ENCODE results near the gene ZNF57.

Gene ZNF57

GRCh38 chr19:2866495-2867024 is 34.2 kb upstream of the ZNF57 start:
- TF ChIP-seq POLR2AphosphoS5 (IDR thresholded peaks at IDR 0.05; ENCODE audit: low read depth, low read length) (no peak), REST (IDR thresholded peaks at IDR 0.05; ENCODE audit: insufficient read depth in 1 of 2, low read depth in 2 of 2, low read length in 2 of 2) (no peak), TAF1 (IDR thresholded peaks at IDR 0.05; ENCODE audit: borderline replicate concordance, insufficient read depth, low read length) (no peak)

DNA sequence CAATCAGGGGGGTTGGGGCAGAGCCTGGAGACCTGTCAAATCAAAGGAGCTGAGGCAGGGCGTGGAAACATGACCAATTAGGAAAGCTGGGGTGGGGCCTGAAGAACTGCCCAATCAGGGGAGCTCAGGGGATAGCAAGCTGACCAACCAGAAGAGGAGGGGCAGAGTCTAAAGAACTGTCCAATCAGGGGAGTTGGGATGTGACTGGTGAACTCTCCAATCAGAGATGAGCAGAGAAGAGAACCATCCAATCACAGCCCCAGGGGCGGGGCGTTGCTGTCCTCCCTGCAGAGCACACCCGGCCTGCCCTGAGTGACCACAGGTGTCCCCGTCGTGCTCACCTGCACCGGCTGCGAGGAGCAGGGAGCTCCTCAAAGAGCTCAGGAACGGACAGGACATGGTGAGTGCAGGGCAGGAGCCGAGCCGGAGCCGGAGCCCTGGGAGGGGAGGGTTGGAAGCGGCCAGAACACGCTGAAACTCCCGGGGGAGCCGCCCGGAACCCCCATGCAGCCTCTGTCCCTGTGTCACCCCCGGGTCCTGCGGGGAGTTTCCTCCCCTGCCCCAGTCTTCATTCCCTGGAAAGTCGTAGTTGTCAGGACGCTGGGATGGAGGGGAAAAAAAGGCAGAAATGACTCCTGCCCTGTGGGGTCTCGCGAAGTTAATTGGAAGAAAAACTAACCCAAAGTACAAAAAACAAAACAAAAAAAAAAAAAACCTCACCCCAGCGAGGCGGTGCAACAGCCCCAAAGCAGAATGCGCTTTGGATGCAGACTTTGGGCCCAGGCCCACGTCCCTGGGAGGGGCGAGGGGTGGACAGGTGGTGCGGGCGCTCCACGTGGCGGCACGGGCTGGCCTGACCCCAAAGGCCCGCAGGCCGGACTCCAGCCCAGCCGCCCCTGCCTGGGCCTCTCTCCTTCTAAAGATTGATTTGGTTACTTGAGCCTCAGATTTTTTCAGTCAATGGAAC is 33.4 kb upstream of the ZNF57 start, which contains the start of gene ZNF556:
TSS of gene ZNF556 (plus strand) at position 311 of the 967 bp plus-strand sequence. CDS start at position 398, 87 bp downstream.
- no peak for TF ChIP-seq SIN3A (IDR thresholded peaks at IDR 0.05; ENCODE audit: borderline replicate concordance, insufficient read depth, low read length)
- TF ChIP-seq TAF1 (IDR thresholded peaks at IDR 0.05; ENCODE audit: borderline replicate concordance, insufficient read depth, low read length): no peak
- TF ChIP-seq REST (IDR thresholded peaks at IDR 0.05; ENCODE audit: insufficient read depth in 1 of 2, low read depth in 2 of 2, low read length in 2 of 2): no peak
- TF ChIP-seq POLR2AphosphoS5 (IDR thresholded peaks at IDR 0.05; ENCODE audit: low read depth, low read length): no peak
- TF ChIP-seq FOXP2 (optimal IDR thresholded peaks at IDR 0.05; ENCODE audit: borderline replicate concordance, extremely low read depth, extremely low read length, insufficient read depth): no peak

- TF ChIP-seq FOXP2 (optimal IDR thresholded peaks at IDR 0.05; ENCODE audit: borderline replicate concordance, extremely low read depth, extremely low read length, insufficient read depth) (no peak), TAF1 (IDR thresholded peaks at IDR 0.05; ENCODE audit: borderline replicate concordance, insufficient read depth, low read length) (no peak), REST (IDR thresholded peaks at IDR 0.05; ENCODE audit: insufficient read depth in 1 of 2, low read depth in 2 of 2, low read length in 2 of 2) (no peak), POLR2AphosphoS5 (IDR thresholded peaks at IDR 0.05; ENCODE audit: low read depth, low read length) (no peak), SIN3A (IDR thresholded peaks at IDR 0.05; ENCODE audit: borderline replicate concordance, insufficient read depth, low read length) (no peak)
These were observed 31.1 kb upstream of the ZNF57 start for GRCh38 chr19:2869618-2870017.

DNA sequence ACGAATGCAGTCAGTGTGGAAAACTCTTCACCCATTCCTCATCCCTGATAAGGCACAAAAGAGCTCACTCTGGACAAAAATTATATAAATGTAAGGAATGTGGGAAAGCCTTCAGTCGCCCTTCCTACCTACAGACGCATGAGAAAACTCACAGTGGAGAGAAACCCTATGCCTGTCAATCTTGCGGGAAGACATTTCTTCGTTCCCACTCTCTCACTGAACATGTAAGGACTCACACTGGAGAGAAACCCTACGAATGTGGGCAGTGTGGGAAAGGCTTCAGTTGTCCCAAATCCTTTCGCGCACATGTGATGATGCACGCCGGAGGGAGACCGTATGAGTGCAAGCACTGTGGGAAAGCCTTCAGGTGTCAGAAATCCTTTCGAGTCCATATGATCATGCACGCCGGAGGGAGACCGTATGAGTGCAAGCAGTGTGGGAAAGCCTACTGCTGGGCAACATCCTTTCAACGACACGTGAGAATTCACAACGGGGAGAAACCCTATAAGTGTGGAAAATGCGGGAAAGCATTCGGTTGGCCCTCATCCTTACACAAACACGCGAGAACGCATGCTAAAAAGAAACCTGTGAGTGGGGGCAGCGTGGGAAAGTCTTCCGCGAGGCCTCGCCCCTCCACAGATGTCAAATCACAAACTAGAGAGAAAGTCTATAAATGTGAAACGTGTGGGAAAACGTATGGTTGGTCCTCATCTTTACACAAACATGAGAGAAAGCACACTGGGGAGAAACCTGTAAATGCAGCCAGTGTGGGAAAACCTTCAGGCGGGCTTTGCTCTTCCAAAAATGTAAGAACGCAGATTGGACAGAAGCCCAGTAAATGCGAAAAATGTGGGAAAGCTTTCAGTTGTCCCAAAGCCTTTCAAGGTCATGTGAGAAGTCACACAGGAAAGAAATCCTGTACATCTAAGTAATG is 23.1 kb upstream of the ZNF57 start:
- TF ChIP-seq POLR2AphosphoS5 (IDR thresholded peaks at IDR 0.05; ENCODE audit: low read depth, low read length) (no peak), FOXP2 (optimal IDR thresholded peaks at IDR 0.05; ENCODE audit: borderline replicate concordance, extremely low read depth, extremely low read length, insufficient read depth) (no peak), REST (IDR thresholded peaks at IDR 0.05; ENCODE audit: insufficient read depth in 1 of 2, low read depth in 2 of 2, low read length in 2 of 2) (no peak), TAF1 (IDR thresholded peaks at IDR 0.05; ENCODE audit: borderline replicate concordance, insufficient read depth, low read length) (no peak), SIN3A (IDR thresholded peaks at IDR 0.05; ENCODE audit: borderline replicate concordance, insufficient read depth, low read length) (no peak)

All from PFSK-1 (cell line).